B cell (primary cell): ENCODE results near the gene ERC2. TPM values are rescaled to one million over a fixed set of nuclear protein-coding genes. Genes with fewer than 3 reads are reported as not detected.

Source experiments
- ATAC-seq: fragments of 200-7000 bp; cut with Tn5 transposase; one replicate; pipeline ENCODE4 v1.10.0; 2021; ENCODE audit warnings: low read depth, mild to moderate bottlenecking, moderate number of reproducible peaks, moderate library complexity
- CTCF ChIA-PET: fragments of 350-600 bp; sonication (Branson Sonifier 250); formaldehyde crosslinking; loops from one replicate; lab custom pipeline; 2021; ENCODE audit warnings: antibody characterized with exemption, inconsistent platforms; lab: Charles Lee
- POLR2A ChIA-PET: fragments of 350-600 bp; sonication (Branson Sonifier 250); formaldehyde crosslinking; loops from one replicate; lab custom pipeline; 2021; ENCODE audit warnings: antibody characterized with exemption; lab: Charles Lee
- DNase-seq: peaks from one replicate; pipeline ENCODE4 v3.0.0; 2013
- H2AFZ ChIP-seq: 2 replicates; pipeline ENCODE4 v1.6.1; 2012; ENCODE audit warnings: mild to moderate bottlenecking, low read depth, low read length; ENCODE audit not compliant: insufficient read depth, poor library complexity, severe bottlenecking
- H3K27ac ChIP-seq, 2 donors: 1 replicate in 1 of 2; 2 replicates in 1 of 2; pipeline ENCODE4 v1.5.1; 2012 to 2013; ENCODE audit warnings: low read length in 2 of 2, mild to moderate bottlenecking in 2 of 2, moderate library complexity in 1 of 2
- H3K27me3 ChIP-seq, 4 experiments: fragments of 200-600 bp in 1 of 4; sonication (generic) in 1 of 4; replicated peaks in 1 of 4; 1 replicate in 2 of 4; 2 replicates in 2 of 4; pipeline versions ENCODE4 v1.6.1 to v1.7.0; 2013 to 2016; ENCODE audit warnings: low read length in 3 of 4, mild to moderate bottlenecking in 2 of 4, mixed read lengths in 1 of 4, moderate library complexity in 1 of 4; ENCODE audit not compliant: insufficient read depth in 4 of 4, control insufficient read depth in 3 of 4; ENCODE audit errors: control extremely low read depth in 1 of 4
- H3K36me3 ChIP-seq, 2 experiments: replicated peaks in 1 of 2; 1 replicate in 1 of 2; 2 replicates in 1 of 2; pipeline versions ENCODE4 v1.6.1 to v1.7.1; 2013; ENCODE audit warnings: low read length in 1 of 2; ENCODE audit not compliant: insufficient read depth in 2 of 2, control insufficient read depth in 1 of 2; ENCODE audit errors: control extremely low read depth in 1 of 2, extremely low read depth in 1 of 2
- H3K4me1 ChIP-seq, 2 donors: fragments of 200-600 bp in 1 of 2; sonication (generic) in 1 of 2; 1 replicate in 1 of 2; 2 replicates in 1 of 2; pipeline versions ENCODE4 v1.5.1 to v1.6.1; 2013 to 2017; ENCODE audit warnings: low read length in 2 of 2; ENCODE audit not compliant: control insufficient read depth in 2 of 2, insufficient read depth in 2 of 2
- H3K4me2 ChIP-seq: replicated peaks from 2 replicates; pipeline ENCODE3; 2012; ENCODE audit warnings: mild to moderate bottlenecking, low read depth, low read length; ENCODE audit not compliant: poor library complexity, severe bottlenecking
- H3K4me3 ChIP-seq, 5 experiments: fragments of 200-600 bp in 1 of 5; sonication (generic) in 1 of 5; 1 replicate in 3 of 5; 2 replicates in 2 of 5; pipeline versions ENCODE4 v1.5.1 to v1.7.0; 2011 to 2016; ENCODE audit warnings: low read length in 4 of 5, mild to moderate bottlenecking in 4 of 5, low read depth in 2 of 5, control low read depth in 1 of 5, moderate library complexity in 1 of 5; ENCODE audit not compliant: insufficient read depth in 1 of 5; ENCODE audit errors: control extremely low read depth in 1 of 5, extremely low read depth in 1 of 5
- H3K79me2 ChIP-seq: fragments of 200-600 bp; sonication (generic); one replicate; pipeline ENCODE4 v1.6.0; 2016; ENCODE audit warnings: low read length; ENCODE audit not compliant: control insufficient read depth, insufficient read depth
- H3K9ac ChIP-seq: fragments of 200-600 bp; sonication (generic); 2 replicates; pipeline ENCODE4 v1.6.1; 2017; ENCODE audit warnings: mild to moderate bottlenecking, low read length, moderate library complexity
- H3K9me3 ChIP-seq, 3 donors: one replicate each; pipeline versions ENCODE4 v1.6.1 to v1.7.1; 2013; ENCODE audit warnings: low read length in 2 of 3; ENCODE audit not compliant: control insufficient read depth in 2 of 3, insufficient read depth in 1 of 3; ENCODE audit errors: control extremely low read depth in 1 of 3
- H4K20me1 ChIP-seq: 2 replicates; pipeline ENCODE4 v1.6.0; 2012; ENCODE audit warnings: mild to moderate bottlenecking, low read length; ENCODE audit not compliant: insufficient read depth, control insufficient read depth, poor library complexity, severe bottlenecking
- H3K27ac Mint-ChIP-seq: one replicate; pipeline ENCODE4 v1.8.0; 2021; ENCODE audit warnings: mixed read lengths
- H3K27me3 Mint-ChIP-seq: one replicate; pipeline ENCODE4 v1.8.0; 2021; ENCODE audit warnings: mixed read lengths
- H3K4me1 Mint-ChIP-seq: one replicate; pipeline ENCODE4 v1.8.0; 2021; ENCODE audit warnings: mixed read lengths
- H3K4me3 Mint-ChIP-seq: one replicate; pipeline ENCODE4 v1.8.0; 2021; ENCODE audit warnings: mixed read lengths
- H3K9me3 Mint-ChIP-seq: one replicate; pipeline ENCODE4 v1.8.0; 2022; ENCODE audit warnings: mixed read lengths; ENCODE audit not compliant: insufficient read depth
- CTCF ChIP-seq: fragments of 200-600 bp; IDR thresholded peaks from one replicate; pipeline ENCODE4 v1.8.0; 2022; ENCODE audit warnings: antibody characterized with exemption, mild to moderate bottlenecking
- EZH2 ChIP-seq: IDR thresholded peaks from 2 replicates; pipeline ENCODE4 v1.6.1; 2012; ENCODE audit warnings: borderline replicate concordance, low read depth, mild to moderate bottlenecking, moderate library complexity, low read length; ENCODE audit not compliant: insufficient read depth, poor library complexity, severe bottlenecking
- WGBS: methylation state at CpG from one replicate; pipeline ENCODE4 v1.1.5; 2013; ENCODE audit warnings: missing lambda C conversion rate; ENCODE audit not compliant: insufficient coverage; 5-methylcytosine and 5-hydroxymethylcytosine counted together
- intact Hi-C: fragments of 100-400 bp; cut with micrococcal nuclease; formaldehyde crosslinking; loops from one replicate; pipeline ENCODE4 v1.10.0; 2022
- polyA plus RNA-seq: library from polyadenylated mRNA; depleted of rRNA; stranded (reverse); fragments of >200 nt; gene quantifications from 2 replicates; pipeline ENCODE4 v1.2.3, GENCODE V29; 2012
- total RNA-seq, 2 donors: library from RNA; stranded (reverse); fragments of 120-200 nt in 1 of 2; gene quantifications; 1 replicate in 1 of 2; 2 replicates in 1 of 2; pipeline versions ENCODE4 v1.2.3 to v1.2.4, GENCODE V29; 2013 to 2022

ERC2 gene
- total and polyA plus RNA-seq, 2 donors (not counting 1 experiment from before 2014, with no cell fraction given): not detected

GRCh38 chr3:56314842-56315241 lies 153.4 kb downstream of the ERC2 start:
- Mint-ChIP-seq H3K27ac (no peak overlapping the region), H3K4me3 (no peak overlapping the region), H3K4me1 (peaks cover 2% of the 10 kb centered on the region), H3K9me3 (no peaks in the 10 kb centered on the region), H3K27me3 (peaks cover 4% of the 10 kb centered on the region)
- POLR2A ChIA-PET: no interaction called here
- no peaks in the 10 kb centered on the region for H3K4me1 ChIP-seq
- no peak overlapping the region for H3K4me2 ChIP-seq
- TF ChIP-seq CTCF (no peak), EZH2 (no peak)
- H3K9me3 ChIP-seq: no peaks in the 10 kb centered on the region
- no peak overlapping the region for H3K4me3 ChIP-seq
- H4K20me1 ChIP-seq: no peaks in the 10 kb centered on the region
- H3K27me3 ChIP-seq: peaks cover 0 to 4% (median 0%) of the 10 kb centered on the region in 4 experiments
- CTCF ChIA-PET: interaction anchor here (1.2 kb wide), 1 partner anchor 12 kb away, joined by 3 read pairs; no protein-coding TSS in a partner anchor
- ATAC-seq (no peak), DNase-seq (no peak)
- no peak overlapping the region for H3K9ac ChIP-seq
- H3K36me3 ChIP-seq: no peaks in the 10 kb centered on the region
- 90% methylated on average over 4 of the region's 5 CpGs for WGBS
- no peak overlapping the region for H2AFZ ChIP-seq
- H3K27ac ChIP-seq: no peak overlapping the region
- no peaks in the 10 kb centered on the region for H3K79me2 ChIP-seq
- intact Hi-C loops: no loop called here

GRCh38 chr3:56309465-56309864 lies 158.8 kb downstream of the ERC2 start:
- no peaks in the 10 kb centered on the region for H3K79me2 ChIP-seq

More at GRCh38 chr3:56309465-56309864, 158.8 kb downstream of the ERC2 start:
- Histone ChIP-seq H3K36me3 (no peaks in the 10 kb centered on the region), H3K4me3 (no peak overlapping the region), H3K4me2 (no peak overlapping the region), H4K20me1 (no peaks in the 10 kb centered on the region), H3K27me3 (no peaks in the 10 kb centered on the region), H3K9me3 (no peaks in the 10 kb centered on the region), H2AFZ (no peak overlapping the region), H3K9ac (no peak overlapping the region), H3K4me1 (peaks cover 0 to 4% of the 10 kb centered on the region in 2 donors), H3K27ac (no peak overlapping the region)
- TF ChIP-seq CTCF: no peak
- ChIA-PET CTCF (no interaction called here), POLR2A (no interaction called here)
- no peak for ATAC-seq
- Mint-ChIP-seq H3K9me3 (no peaks in the 10 kb centered on the region), H3K4me3 (no peak overlapping the region), H3K4me1 (no peaks in the 10 kb centered on the region), H3K27ac (no peak overlapping the region), H3K27me3 (peaks cover 4% of the 10 kb centered on the region)
- WGBS: 90% methylated on average over 2 of the region's 3 CpGs
- intact Hi-C loops: no loop called here
- no peak for DNase-seq
